ENCODE results near the gene SERINC2.

Gene SERINC2

DNA sequence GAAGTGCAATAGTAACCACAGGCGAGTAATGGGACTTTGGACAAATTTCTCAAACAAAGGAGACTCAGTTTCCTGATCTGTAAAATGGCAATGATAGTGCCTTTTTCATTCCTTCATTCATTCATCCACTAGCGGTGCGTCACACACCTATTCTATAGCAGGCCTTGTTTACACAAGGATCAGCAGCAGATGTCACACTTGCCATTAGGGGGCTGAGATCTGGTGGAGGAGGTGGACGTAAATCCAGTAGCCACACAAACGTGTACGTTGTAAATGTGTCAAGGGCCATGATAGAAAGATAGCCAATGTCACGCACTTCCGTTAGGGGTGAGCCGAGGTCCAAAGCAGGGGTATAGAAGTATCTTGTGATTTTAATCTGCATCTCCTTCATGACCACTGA is 34.2 kb downstream of the SERINC2 start:
- no peak for TF ChIP-seq ZFP30 (CRISPR knock-in tag; IDR thresholded peaks at IDR 0.05)
- TF ChIP-seq ARNTL (CRISPR knock-in tag; IDR thresholded peaks at IDR 0.05; ENCODE audit: borderline replicate concordance, low read depth), result no peak
- no peak for TF ChIP-seq SNAI2 (CRISPR knock-in tag; IDR thresholded peaks at IDR 0.05)
- TF ChIP-seq, protein P1, sequence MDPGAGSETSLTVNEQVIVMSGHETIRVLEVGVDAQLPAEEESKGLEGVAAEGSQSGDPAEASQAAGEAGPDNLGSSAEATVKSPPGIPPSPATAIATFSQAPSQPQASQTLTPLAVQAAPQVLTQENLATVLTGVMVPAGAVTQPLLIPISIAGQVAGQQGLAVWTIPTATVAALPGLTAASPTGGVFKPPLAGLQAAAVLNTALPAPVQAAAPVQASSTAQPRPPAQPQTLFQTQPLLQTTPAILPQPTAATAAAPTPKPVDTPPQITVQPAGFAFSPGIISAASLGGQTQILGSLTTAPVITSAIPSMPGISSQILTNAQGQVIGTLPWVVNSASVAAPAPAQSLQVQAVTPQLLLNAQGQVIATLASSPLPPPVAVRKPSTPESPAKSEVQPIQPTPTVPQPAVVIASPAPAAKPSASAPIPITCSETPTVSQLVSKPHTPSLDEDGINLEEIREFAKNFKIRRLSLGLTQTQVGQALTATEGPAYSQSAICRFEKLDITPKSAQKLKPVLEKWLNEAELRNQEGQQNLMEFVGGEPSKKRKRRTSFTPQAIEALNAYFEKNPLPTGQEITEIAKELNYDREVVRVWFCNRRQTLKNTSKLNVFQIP (CRISPR knock-in tag; IDR thresholded peaks at IDR 0.05; ENCODE audit: borderline replicate concordance, low read depth), result no peak
- no peak for TF ChIP-seq CREB5 (CRISPR knock-in tag; IDR thresholded peaks at IDR 0.05; ENCODE audit: low read depth)
- TF ChIP-seq ZNF565 (CRISPR knock-in tag; conservative IDR thresholded peaks at IDR 0.05; ENCODE audit: low read depth), result no peak
- no peak for TF ChIP-seq RARB (CRISPR knock-in tag; IDR thresholded peaks at IDR 0.05)
- no peak for TF ChIP-seq ZFP3 (CRISPR knock-in tag; IDR thresholded peaks at IDR 0.05)
- TF ChIP-seq, protein P2, sequence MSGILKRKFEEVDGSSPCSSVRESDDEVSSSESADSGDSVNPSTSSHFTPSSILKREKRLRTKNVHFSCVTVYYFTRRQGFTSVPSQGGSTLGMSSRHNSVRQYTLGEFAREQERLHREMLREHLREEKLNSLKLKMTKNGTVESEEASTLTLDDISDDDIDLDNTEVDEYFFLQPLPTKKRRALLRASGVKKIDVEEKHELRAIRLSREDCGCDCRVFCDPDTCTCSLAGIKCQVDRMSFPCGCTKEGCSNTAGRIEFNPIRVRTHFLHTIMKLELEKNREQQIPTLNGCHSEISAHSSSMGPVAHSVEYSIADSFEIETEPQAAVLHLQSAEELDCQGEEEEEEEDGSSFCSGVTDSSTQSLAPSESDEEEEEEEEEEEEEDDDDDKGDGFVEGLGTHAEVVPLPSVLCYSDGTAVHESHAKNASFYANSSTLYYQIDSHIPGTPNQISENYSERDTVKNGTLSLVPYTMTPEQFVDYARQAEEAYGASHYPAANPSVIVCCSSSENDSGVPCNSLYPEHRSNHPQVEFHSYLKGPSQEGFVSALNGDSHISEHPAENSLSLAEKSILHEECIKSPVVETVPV (CRISPR knock-in tag; IDR thresholded peaks at IDR 0.05), result no peak
- TF ChIP-seq TCF4 (CRISPR knock-in tag; IDR thresholded peaks at IDR 0.05; ENCODE audit: borderline replicate concordance), result no peak
- TF ChIP-seq CSDC2 (CRISPR knock-in tag; IDR thresholded peaks at IDR 0.05), result no peak
- TF ChIP-seq GLIS3 (CRISPR knock-in tag; IDR thresholded peaks at IDR 0.05), result no peak
- TF ChIP-seq ZNF8 (CRISPR knock-in tag; IDR thresholded peaks at IDR 0.05), result no peak
- TF ChIP-seq ESRRG (CRISPR knock-in tag; IDR thresholded peaks at IDR 0.05), result no peak
- no peak for TF ChIP-seq ZC3H10 (CRISPR knock-in tag; IDR thresholded peaks at IDR 0.05)
- no peak for TF ChIP-seq TSHZ2 (CRISPR knock-in tag; IDR thresholded peaks at IDR 0.05)
- TF ChIP-seq, protein P3, sequence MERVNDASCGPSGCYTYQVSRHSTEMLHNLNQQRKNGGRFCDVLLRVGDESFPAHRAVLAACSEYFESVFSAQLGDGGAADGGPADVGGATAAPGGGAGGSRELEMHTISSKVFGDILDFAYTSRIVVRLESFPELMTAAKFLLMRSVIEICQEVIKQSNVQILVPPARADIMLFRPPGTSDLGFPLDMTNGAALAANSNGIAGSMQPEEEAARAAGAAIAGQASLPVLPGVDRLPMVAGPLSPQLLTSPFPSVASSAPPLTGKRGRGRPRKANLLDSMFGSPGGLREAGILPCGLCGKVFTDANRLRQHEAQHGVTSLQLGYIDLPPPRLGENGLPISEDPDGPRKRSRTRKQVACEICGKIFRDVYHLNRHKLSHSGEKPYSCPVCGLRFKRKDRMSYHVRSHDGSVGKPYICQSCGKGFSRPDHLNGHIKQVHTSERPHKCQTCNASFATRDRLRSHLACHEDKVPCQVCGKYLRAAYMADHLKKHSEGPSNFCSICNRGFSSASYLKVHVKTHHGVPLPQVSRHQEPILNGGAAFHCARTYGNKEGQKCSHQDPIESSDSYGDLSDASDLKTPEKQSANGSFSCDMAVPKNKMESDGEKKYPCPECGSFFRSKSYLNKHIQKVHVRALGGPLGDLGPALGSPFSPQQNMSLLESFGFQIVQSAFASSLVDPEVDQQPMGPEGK (CRISPR knock-in tag; IDR thresholded peaks at IDR 0.05; ENCODE audit: borderline replicate concordance), result no peak
- TF ChIP-seq ISL1 (CRISPR knock-in tag; IDR thresholded peaks at IDR 0.05), result no peak
- no peak for TF ChIP-seq ZNF70 (CRISPR knock-in tag; IDR thresholded peaks at IDR 0.05)
- no peak for ATAC-seq

DNA sequence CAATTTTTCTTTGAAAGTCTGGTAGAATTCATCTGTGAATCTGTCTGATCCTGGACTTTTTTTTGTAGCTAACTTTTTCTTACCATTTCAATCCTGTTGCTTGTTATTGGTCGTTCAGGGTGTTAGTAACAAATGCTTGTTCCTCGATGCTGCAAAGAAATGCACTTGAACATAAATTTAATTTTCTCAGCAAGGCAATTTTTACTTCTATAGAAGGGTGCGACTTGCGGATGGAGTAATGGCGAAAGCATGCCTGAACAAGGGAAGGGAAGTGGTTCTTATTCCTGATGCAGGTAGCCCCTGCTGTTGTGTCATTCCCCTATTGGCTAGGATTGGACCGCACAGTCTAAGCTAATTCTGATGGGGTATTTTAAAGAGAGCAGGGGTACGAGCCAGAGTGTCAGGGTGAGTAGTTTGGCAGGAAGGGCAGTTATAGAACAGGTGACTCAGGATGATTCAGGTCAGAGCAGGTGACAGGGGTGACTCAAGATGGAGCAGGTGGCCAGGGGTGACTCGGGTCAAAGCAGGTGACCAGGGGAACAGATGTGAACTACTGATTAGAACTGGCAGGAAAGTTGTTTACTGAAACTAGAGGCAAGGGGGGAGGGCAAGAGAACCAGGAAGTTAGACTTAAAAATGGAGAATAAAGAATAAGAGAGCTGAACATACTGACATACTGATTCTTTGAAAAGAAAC is 40.5 kb downstream of the SERINC2 start:
- TF ChIP-seq TSHZ2 (CRISPR knock-in tag; IDR thresholded peaks at IDR 0.05) (no peak), ESRRG (CRISPR knock-in tag; IDR thresholded peaks at IDR 0.05) (no peak), BACH2 (CRISPR knock-in tag; IDR thresholded peaks at IDR 0.05; ENCODE audit: borderline replicate concordance) (no peak), OSR1 (CRISPR knock-in tag; IDR thresholded peaks at IDR 0.05) (no peak), ZNF565 (CRISPR knock-in tag; conservative IDR thresholded peaks at IDR 0.05; ENCODE audit: low read depth) (no peak), ZFP30 (CRISPR knock-in tag; IDR thresholded peaks at IDR 0.05) (no peak), CREB5 (CRISPR knock-in tag; IDR thresholded peaks at IDR 0.05; ENCODE audit: low read depth) (no peak), TOX (CRISPR knock-in tag; IDR thresholded peaks at IDR 0.05; ENCODE audit: borderline replicate concordance) (no peak), ISL1 (CRISPR knock-in tag; IDR thresholded peaks at IDR 0.05) (no peak), ZNF70 (CRISPR knock-in tag; IDR thresholded peaks at IDR 0.05) (no peak)
- TF ChIP-seq, protein P2 (CRISPR knock-in tag; IDR thresholded peaks at IDR 0.05), result no peak
- no peak for ATAC-seq
